Renal cortex interstitium (tissue), 15 donors: ENCODE measurements around the gene RXRG. TPM values are rescaled to one million over a fixed set of nuclear protein-coding genes. Genes with fewer than 3 reads are reported as not detected.
"Not testable (repeated sequence)": the region's sequence is repeated elsewhere in the genome, so short reads cannot be mapped to it uniquely, and the experiment has no call there.

Experiments
- DNase-seq, 11 donors: peaks; one replicate each; pipeline ENCODE4 v3.0.0-alpha.2; 2013; ENCODE audit warnings: low read depth in 9 of 11, low spot score in 4 of 11; ENCODE audit errors: extremely low read depth in 1 of 11
- long read RNA-seq, 16 experiments: transcript quantifications; one replicate each; lab custom pipeline, GENCODE V29; 2026
- polyA plus RNA-seq, 3 donors: library from polyadenylated mRNA; unstranded; fragments of 120-200 nt; gene quantifications; one replicate each; pipeline ENCODE4 v1.2.1, GENCODE V29; 2013; ENCODE audit not compliant: insufficient read length in 3 of 3

RXRG gene
- 1 to 10 TPM in 2 of 3 donors, under 1 TPM in 1; 0.98 to 2.5 (median 2.1) TPM for polyA plus RNA-seq
- long read RNA-seq, donor 1, result 0 reads
- long read RNA-seq, donor 2, result 0 reads
- long read RNA-seq, donor 3, result 0 reads
- long read RNA-seq, donor 4, result 0 reads
- long read RNA-seq, donor 5, result 0 reads
- long read RNA-seq, donor 6, partial matches to known transcripts, result 0 of 2 reads
- long read RNA-seq, donor 6, other reads (novel, unspliced or antisense), result 0 of 2 reads
- long read RNA-seq, donor 7, partial matches to known transcripts, result 0 of 1 reads
- long read RNA-seq, donor 7, other reads (novel, unspliced or antisense), result 0 of 1 reads
- long read RNA-seq, donor 8, result 0 reads
- long read RNA-seq, donor 9, result 0 reads
- long read RNA-seq, donor 10, partial matches to known transcripts, result 0 of 1 reads
- long read RNA-seq, donor 10, other reads (novel, unspliced or antisense), result 0 of 1 reads
- long read RNA-seq, donor 11, partial matches to known transcripts, result 0 of 1 reads
- long read RNA-seq, donor 11, other reads (novel, unspliced or antisense), result 0 of 1 reads
- long read RNA-seq, donor 12, result 0 reads
- long read RNA-seq, donor 13, result 0 reads
- long read RNA-seq, donor 14, partial matches to known transcripts, result 0 of 1 reads
- long read RNA-seq, donor 14, other reads (novel, unspliced or antisense), result 0 of 1 reads
- long read RNA-seq, donor 15, result 0 reads
- long read RNA-seq, donor 16, partial matches to known transcripts, result 5 of 7 reads
- long read RNA-seq, donor 16, other reads (novel, unspliced or antisense), result 0 of 7 reads

- peak in 6 of 11 donors; percentile 31 to 59 (median 50) for DNase-seq
Observed at GRCh38 chr1:165444897-165445370, at the start of gene RXRG. Gene RXRG (minus strand): TSS chr1:165445126. CDS start chr1:165444893, 233 bp downstream.

- DNase-seq, result no peak
Observed at GRCh38 chr1:165492845-165493373, 48.0 kb upstream of the RXRG start.

GRCh38 chr1:165490175-165490574 lies 45.2 kb upstream of the RXRG start:
- DNase-seq, result no peak

GRCh38 chr1:165487921-165488320 lies 43.0 kb upstream of the RXRG start:
- DNase-seq, result no peak

- no peak for DNase-seq
Observed at GRCh38 chr1:165486663-165487062, 41.7 kb upstream of the RXRG start.

- DNase-seq, result no peak
Observed at GRCh38 chr1:165485716-165486115, 40.8 kb upstream of the RXRG start.

GRCh38 chr1:165484532-165484931 lies 39.6 kb upstream of the RXRG start:
- no peak for DNase-seq

- no peak for DNase-seq
Observed at GRCh38 chr1:165483412-165483811, 38.5 kb upstream of the RXRG start.

GRCh38 chr1:165481820-165482532 lies 37.0 kb upstream of the RXRG start:
- DNase-seq, result no peak

GRCh38 chr1:165476776-165477175 lies 31.9 kb upstream of the RXRG start:
- DNase-seq, result no peak

GRCh38 chr1:165474196-165474595 lies 29.3 kb upstream of the RXRG start:
- no peak for DNase-seq

GRCh38 chr1:165473081-165473480 lies 28.2 kb upstream of the RXRG start:
- DNase-seq, result no peak

- DNase-seq, result no peak
Observed at GRCh38 chr1:165468726-165469249, 23.9 kb upstream of the RXRG start.

GRCh38 chr1:165468253-165468652 lies 23.3 kb upstream of the RXRG start:
- no peak for DNase-seq

- no peak for DNase-seq
Observed at GRCh38 chr1:165467706-165468105, 22.8 kb upstream of the RXRG start.

- no peak for DNase-seq
Observed at GRCh38 chr1:165463978-165464377, 19.1 kb upstream of the RXRG start.

GRCh38 chr1:165459683-165460082 lies 14.8 kb upstream of the RXRG start:
- not testable (repeated sequence) for DNase-seq

- no peak for DNase-seq
Observed at GRCh38 chr1:165456861-165457260, 11.9 kb upstream of the RXRG start.

GRCh38 chr1:165456114-165456513 lies 11.2 kb upstream of the RXRG start:
- no peak for DNase-seq
